Stimulated activated CD4-positive, alpha-beta T cell treated with anti-CD3 and anti-CD28 coated beads, TNF-alpha, amount 100 ng/mL, for 24 hours (primary cell): Measurements from ENCODE around the gene GZF1.

Experiments used
- DNase-seq, 3 experiments: peaks; one replicate each; pipeline ENCODE4 v3.0.0-alpha.2; 2020; ENCODE audit warnings: low read depth in 3 of 3

GZF1 gene

DNA sequence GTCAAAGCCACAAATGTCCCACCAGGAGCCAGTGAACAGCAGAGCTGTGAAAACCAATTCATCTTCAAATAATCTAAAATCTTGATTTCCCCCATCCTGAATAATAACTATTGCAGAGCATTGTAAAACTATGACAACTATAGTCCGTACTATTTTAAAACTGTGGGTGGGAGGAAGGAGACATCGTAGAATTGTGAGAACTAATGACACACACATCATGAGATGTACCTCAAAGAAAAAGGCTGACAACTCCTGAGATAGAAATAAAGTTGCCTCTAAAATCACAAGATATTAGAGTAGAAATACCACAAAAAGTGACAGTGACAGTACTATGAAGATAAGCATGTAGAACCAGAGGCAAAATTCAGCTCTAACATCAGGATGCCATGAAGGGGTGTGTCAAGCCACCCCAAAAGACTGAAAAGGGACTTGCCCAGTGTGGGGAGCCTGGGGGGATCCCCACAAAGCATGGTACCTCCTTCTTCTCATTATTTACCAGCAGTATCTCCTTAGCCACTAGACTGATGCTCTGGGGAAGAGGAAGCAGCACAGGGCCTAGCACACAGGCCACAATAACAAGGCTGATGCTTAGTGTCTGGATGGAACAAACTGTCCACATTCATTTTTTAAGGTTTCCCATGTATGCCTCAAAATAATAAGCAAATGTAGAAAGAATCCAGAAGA lies 45.9 kb downstream of the GZF1 start:
- no peak for DNase-seq

DNA sequence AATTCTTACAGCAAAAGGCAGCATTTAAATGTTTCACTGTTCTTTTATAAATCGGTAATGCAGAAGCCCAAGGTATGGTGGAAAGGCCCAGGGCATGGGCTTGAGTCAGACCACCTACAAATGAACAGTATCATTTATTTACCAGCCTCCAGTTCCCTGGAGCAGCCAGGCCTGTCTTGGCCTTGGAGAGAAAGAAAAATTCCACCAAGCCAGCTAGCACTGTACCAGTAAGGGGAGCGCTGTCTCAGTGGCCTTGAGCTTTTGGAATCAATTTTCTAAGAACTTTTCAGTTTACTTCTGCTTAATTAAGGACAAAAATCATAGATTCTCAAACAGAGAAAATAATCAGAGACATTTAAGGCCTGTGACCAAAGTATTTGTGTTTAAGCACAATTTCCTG lies 47.0 kb downstream of the GZF1 start:
- DNase-seq: no peak

DNA sequence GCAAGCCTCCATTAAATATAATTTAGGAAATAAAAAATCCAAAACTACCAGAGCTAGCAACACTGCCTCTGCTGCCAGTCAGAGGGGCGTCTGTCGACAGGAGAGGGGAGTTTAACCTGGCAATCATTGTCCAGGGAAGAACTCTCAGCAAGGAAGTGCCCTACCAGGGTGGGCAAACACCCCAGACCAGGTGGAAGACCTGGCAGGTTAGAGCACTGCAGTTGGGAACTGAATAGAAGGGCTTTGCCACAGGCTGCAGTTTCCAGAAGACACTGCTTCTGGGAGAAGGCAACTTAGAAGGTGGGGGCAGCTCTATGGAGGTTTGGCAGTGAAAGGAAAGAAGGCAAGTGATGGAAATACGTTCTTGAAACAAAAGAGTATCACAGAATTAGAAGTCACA lies 47.8 kb downstream of the GZF1 start:
- no peak for DNase-seq

DNA sequence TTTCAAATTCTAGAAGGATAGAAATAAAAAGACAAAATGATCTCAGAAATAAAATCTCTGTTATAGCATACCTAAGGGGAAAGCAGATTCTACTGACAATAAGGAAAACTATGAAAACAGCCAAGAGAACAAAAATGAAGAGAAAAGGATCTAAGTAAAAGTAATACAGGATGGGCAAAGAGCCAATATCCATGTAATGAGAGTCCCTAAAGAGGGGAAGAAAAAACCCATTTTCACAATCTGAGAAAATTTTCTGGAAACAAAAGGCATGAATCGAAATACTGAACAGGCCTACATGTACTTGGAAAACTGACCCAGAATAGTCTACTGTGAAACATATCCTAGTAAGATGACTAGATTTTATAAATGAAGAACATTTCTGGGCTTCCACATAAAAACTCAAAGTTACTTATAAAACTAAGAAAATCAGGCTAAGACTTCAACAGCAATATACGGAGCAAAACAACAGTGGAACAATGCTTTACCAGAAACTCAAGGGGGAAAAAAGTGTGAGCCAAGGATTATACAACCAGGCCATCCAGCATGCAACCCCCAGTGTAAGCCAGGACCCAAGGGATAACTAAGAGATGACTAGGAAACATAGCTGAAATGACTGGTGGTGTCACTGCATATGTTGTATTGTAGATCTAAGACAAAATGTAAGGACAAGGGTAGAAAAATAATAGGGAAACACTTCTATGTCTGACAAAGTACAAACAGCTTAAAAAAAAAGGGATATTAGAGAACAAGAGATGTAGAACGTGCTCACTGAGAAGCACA lies 49.1 kb downstream of the GZF1 start:
- no peak for DNase-seq

DNA sequence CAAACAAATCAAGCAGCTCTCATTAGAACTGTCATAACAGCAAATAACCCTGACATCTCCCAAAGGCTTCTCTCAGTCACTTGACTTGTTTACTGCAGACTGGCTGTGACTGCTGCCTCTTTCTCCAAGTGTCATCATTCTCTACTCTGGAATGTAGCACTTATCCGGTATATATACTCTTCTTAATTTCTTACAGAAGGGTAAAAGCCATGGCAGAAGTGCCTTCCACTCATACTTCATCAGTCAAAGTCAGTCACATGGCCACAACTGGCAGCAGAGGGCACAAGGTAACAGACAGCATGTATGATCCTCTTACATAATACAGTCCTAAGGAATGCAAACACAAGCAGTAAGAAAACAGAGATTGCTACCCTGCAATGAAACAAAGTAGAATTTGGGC lies 50.0 kb downstream of the GZF1 start:
- DNase-seq: no peak

DNA sequence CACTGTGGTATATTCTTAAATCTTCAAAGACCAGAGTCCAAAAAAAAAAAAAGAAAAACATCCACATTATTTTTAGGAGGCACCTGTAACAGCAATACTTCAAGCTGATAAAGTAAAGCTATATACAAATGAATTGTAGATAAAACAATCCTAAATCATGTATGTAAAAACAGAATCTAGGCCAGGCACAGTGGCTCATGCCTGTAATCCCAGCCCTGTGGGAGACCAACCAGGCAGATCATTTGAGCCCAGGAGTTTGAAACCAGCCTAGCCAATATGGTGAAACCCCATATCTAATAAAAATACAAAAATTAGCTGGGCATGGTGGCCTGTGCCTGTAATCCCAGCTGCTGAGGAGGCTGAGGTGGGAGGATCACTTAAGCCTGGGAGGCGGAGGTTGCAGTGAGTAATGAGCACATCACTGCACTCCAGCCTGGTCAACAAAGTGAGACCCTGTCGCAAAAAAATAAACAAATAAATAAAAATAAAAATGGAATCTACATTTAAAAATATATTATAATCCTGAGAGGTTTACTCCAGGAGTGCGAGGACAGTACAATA lies 52.0 kb downstream of the GZF1 start:
- no peak for DNase-seq

DNA sequence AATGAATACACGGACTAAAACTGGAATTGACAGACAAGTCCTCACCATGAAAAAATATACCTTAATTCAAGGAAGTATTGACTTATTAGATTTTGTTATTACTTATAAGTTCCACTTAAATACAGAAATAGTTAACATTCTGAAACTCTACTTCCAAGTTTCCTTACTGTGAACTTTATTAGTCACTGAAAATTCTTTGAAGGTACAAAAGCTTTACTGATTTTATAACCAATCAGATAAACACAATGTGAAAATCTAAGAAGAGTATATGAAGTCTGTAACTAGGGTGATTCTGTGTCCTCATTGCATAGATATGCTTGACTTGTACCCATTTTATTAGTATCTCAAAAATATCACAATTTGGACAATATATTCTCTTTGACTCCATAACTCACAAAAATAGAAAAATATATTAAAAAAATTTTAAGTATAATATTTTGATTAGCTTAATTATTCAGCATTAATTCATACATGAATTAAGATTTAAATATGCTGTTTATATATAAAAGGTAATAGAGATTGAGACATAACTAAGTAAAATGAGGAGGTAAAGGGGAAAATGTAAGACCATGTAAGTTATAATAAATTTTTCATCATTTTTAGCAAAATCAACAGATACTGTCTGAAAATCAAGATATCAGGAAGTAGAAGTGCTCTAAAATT lies 52.7 kb downstream of the GZF1 start:
- DNase-seq: no peak

DNA sequence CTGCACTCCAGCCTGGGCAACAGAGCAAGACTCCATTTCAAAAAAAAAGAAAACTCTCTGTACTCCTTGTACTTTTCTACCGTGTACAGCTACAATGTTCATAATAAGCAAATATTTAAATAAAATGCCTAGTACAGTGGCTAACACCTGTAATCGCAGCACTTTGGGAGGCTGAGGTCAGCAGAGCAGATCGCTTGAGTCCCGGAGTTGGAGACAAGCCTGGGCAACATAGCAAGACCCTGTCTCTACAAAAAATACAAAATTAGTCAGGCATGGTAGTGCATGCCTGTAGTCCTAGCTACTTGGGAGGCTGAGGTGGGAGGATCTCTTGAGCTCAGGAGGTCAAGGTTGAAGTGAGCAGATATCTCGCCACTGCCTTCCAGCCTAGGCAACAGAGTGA lies 53.6 kb downstream of the GZF1 start:
- no peak for DNase-seq

DNA sequence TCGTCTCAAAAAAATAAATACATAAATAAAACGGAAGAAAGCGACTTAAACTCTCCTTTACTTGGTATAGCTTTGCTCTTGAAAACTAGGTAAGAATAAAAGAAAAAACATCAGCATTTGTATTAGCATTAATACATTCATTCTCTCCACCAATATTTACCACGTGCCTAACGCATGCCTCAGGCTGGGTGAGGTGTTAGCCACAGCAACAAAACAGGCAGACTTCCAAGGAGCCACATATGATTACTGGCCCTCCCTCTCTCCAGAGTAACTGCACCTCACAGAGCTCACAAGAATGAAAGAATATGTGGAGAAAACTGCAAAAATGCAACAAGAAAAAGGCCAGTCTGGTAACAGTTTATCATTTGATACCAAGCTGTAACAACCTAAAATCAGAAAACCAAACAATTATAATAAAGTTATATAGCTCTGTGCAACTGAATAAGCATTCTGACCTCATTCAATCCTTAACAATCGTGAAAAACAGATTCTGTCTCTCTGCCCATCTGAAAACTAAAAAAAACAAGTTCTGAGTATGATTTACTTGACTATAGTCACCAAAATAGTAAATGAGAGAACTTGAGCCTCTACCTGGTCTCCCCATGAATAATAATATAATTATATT lies 54.1 kb downstream of the GZF1 start:
- no peak for DNase-seq

DNA sequence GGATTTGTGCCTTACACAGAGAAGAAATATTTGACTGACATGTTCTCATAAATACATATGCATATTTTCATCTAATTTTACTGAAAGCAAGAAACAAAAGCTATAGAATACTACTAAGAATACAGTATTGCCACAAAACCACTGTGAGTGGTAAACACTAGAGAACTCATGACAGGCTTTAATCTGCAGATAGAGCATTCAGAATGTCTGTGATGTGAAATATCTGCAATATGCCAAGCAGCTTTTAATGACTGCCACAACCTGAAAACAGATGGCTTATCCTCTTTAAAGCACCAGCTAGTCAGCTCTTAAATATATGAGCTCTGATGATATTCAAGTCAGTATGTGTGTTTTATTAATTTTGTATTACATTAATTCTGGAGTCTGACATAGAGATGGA lies 55.9 kb downstream of the GZF1 start:
- DNase-seq: no peak

DNA sequence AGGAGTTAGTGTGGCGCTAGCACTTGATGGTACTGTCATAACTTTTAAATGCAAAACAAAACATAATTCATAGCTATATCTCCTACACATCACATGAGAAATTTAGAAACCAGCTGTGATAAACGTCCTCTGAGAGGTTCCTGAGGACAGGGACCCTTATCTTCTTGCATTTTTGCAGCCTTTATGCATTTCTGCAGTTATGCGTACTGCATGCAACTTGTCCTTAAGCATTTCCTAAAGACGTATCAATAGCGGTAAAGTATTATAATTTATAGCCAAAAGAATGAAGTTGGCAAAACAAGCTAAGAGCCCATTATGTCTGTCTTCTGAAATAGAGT lies 57.6 kb downstream of the GZF1 start:
- DNase-seq: no peak

DNA sequence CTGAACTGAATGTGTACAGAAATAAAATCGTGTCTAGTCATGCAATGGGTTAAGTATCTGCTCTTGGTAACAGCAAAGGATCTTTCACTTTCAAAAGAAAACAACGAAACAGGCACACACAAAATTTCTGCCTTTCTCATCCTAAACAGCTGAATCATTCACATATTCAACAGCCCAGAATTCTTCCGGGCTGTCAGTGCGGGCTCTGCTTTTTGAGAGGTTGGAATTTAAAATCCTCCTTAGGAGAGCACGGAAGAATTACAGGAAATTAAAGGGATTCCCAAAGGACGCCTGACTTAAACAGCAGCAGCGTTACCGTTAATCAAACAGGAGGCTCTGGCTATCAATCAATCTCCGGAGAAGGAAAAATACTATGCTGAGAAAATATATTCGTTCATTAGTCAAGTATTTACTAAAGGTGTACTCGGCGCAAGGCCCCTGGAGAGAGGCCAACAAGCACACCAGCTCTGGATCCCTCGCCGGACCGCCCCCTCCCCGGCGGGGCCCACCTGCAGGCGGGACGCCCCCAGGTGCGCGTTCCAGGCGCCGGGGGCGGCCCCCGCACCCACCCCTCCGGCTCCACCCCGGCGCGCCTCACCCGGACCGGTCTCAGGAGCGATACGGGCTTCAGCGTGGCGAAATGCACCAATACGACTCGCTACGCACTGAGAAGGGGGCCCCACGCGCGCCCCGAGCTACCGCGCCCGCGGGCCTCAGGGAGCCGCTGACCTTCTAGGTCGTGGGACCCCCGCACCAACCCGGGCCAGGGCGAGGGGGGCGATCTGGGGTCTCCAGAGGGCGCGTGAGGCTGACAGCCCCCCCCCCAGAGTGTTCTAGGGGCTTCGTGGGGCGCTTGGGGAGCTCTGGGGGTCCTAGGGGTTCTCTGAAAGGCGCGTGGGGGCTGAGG lies 58.3 kb downstream of the GZF1 start:
- DNase-seq: peak; percentile 25 to 50 (median 25)

DNA sequence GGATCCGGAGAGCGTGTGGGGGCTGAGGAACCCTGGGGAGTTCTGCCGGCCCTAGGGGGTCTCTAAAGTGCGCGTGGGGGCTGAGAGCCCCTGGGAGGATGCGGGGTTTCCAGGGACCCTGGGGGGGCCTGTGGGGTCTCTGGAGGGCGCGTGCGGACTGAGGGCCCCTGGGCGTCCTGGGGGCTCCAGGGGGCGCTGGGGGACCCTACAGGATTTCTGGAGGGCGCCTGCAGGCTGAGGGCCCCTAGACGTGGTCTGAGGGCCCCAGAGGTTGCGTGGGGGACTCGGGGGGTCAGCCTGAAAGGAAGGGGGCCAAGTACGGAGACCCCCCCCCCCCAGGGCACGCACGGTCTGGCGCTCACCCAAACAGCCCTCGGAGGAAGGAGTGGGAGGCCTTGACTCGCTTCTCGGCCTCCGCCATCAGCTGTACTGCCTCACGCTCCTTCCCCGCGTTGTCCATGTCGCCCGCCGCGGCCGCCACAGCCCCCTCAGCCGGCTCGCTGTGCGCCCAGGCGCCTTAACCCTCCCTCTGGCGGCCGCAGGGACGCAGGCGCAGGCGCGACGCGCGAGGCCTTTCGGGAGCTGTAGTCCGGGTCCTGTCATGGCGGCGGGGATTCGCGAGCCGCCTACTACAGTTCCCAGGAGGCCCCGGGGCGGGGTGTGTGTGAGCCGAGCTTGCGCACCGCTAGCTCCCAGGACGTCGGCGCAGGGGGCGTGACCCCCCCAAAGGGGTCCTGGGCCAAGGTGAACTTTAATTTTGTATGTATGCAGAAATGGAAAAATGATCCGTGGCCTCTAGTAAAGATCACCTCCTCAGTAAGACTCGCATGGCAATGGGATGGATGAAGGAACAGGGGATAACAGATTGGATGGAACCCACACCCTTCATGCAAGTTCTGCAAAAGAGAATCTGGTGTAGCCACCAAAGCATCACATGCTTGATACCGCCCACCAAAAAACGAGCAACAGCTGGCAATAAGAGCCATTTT lies 59.3 kb downstream of the GZF1 start, which contains the start of gene NAPB:
Gene NAPB, minus strand, starts transcription at position 546 of the 989 bp plus-strand sequence. Its CDS starts 86 bp downstream, at position 460.
- peak; percentile 88 to 91 (median 91) for DNase-seq
